Mesothelial cell of epicardium (in vitro differentiated cells): ENCODE data around the gene MAPK7. TPM values are rescaled to one million over a fixed set of nuclear protein-coding genes. Genes with fewer than 3 reads are reported as not detected.

Experiments used
- DNase-seq, 2 experiments: peaks; one replicate each; pipeline ENCODE4 v3.0.0; 2021; ENCODE audit warnings: low spot score in 2 of 2; ENCODE audit not compliant: unreplicated experiment in 2 of 2
- H3K27ac Mint-ChIP-seq: 2 replicates; pipeline ENCODE4 v1.8.0; 2021; ENCODE audit warnings: mixed read lengths
- H3K27me3 Mint-ChIP-seq: 2 replicates; pipeline ENCODE4 v1.8.0; 2021; ENCODE audit warnings: low read depth, mixed read lengths
- H3K36me3 Mint-ChIP-seq: 2 replicates; pipeline ENCODE4 v1.8.0; 2021; ENCODE audit warnings: mixed read lengths
- H3K4me1 Mint-ChIP-seq: 2 replicates; pipeline ENCODE4 v1.8.0; 2021; ENCODE audit warnings: mixed read lengths
- H3K4me3 Mint-ChIP-seq: 2 replicates; pipeline ENCODE4 v1.8.0; 2021; ENCODE audit warnings: mild to moderate bottlenecking, moderate library complexity, mixed read lengths
- H3K9me3 Mint-ChIP-seq: 2 replicates; pipeline ENCODE4 v1.8.0; 2021; ENCODE audit warnings: mixed read lengths
- CTCF ChIP-seq: fragments of 200-600 bp; sonication (generic); IDR thresholded peaks from one replicate; pipeline ENCODE4 v1.5.0; 2021; ENCODE audit warnings: antibody characterized with exemption; ENCODE audit not compliant: unreplicated experiment
- total RNA-seq: library from RNA; stranded (reverse); gene quantifications from 3 replicates; pipeline ENCODE4 v1.2.1, GENCODE V29; 2021

MAPK7 gene
- total RNA-seq, 1 donor from 2014 or later: 46.0 TPM

- Mint-ChIP-seq H3K4me1 (peaks cover 25% of the 10 kb centered on the region), H3K36me3 (peaks cover 2% of the 10 kb centered on the region), H3K27me3 (no peaks in the 10 kb centered on the region), H3K27ac (no peak overlapping the region), H3K9me3 (no peaks in the 10 kb centered on the region), H3K4me3 (no peak overlapping the region)
- TF ChIP-seq CTCF: no peak
- DNase-seq: no peak
Measured at GRCh38 chr17:19344311-19345066, 33.8 kb upstream of the MAPK7 start.

- no peak for DNase-seq
- Mint-ChIP-seq H3K36me3 (peaks cover 2% of the 10 kb centered on the region), H3K27ac (no peak overlapping the region), H3K27me3 (no peaks in the 10 kb centered on the region), H3K4me3 (no peak overlapping the region), H3K4me1 (peaks cover 25% of the 10 kb centered on the region), H3K9me3 (no peaks in the 10 kb centered on the region)
- TF ChIP-seq CTCF: no peak
Measured at GRCh38 chr17:19345067-19345460, 33.2 kb upstream of the MAPK7 start.

- no peak for DNase-seq
- Mint-ChIP-seq H3K36me3 (peaks cover 3% of the 10 kb centered on the region), H3K4me1 (peaks cover 24% of the 10 kb centered on the region), H3K27ac (no peak overlapping the region), H3K9me3 (no peaks in the 10 kb centered on the region), H3K4me3 (no peak overlapping the region), H3K27me3 (no peaks in the 10 kb centered on the region)
- no peak for TF ChIP-seq CTCF
Measured at GRCh38 chr17:19345486-19346350, 32.6 kb upstream of the MAPK7 start.

- Mint-ChIP-seq H3K4me1 (peaks cover 15% of the 10 kb centered on the region), H3K27ac (peak overlapping the region; percentile 62), H3K4me3 (no peak overlapping the region), H3K36me3 (peaks cover 6% of the 10 kb centered on the region), H3K27me3 (no peaks in the 10 kb centered on the region), H3K9me3 (no peaks in the 10 kb centered on the region)
- no peak for TF ChIP-seq CTCF
- no peak for DNase-seq
Measured at GRCh38 chr17:19346351-19347255, 31.7 kb upstream of the MAPK7 start.

- Mint-ChIP-seq H3K27ac (peak overlapping the region; percentile 62), H3K36me3 (peaks cover 6% of the 10 kb centered on the region), H3K27me3 (no peaks in the 10 kb centered on the region), H3K4me3 (no peak overlapping the region), H3K4me1 (peaks cover 7% of the 10 kb centered on the region), H3K9me3 (no peaks in the 10 kb centered on the region)
- TF ChIP-seq CTCF: no peak
- no peak for DNase-seq
Measured at GRCh38 chr17:19347323-19348080, 30.8 kb upstream of the MAPK7 start.
